ENCODE data around the gene CCDC91. TPM values are rescaled to one million over a fixed set of nuclear protein-coding genes. Genes with fewer than 3 reads are reported as not detected.

The CCDC91 gene
- total RNA-seq, 1 experiment from 2014 or later: 15.7 TPM

DNA sequence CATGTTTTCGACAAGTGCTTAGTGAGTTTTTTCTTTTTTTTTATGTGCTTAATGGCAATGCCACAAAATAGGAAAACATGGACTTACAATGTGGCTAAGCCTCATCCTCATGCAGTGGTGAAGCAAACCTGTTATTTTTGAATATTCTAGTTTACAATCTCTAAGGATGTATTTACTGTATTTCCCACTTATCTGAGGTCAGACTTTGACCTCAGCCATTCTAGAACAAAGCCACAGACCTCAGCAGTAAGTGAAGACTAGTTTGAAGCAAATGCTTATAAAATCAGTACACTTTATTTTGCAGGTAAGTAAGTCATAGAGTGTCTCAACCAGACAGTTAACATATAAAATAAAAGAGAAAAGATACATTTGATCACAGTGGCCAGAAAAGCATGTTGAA is 130.1 kb downstream of the CCDC91 start (continued):
- TF ChIP-seq, protein P1, sequence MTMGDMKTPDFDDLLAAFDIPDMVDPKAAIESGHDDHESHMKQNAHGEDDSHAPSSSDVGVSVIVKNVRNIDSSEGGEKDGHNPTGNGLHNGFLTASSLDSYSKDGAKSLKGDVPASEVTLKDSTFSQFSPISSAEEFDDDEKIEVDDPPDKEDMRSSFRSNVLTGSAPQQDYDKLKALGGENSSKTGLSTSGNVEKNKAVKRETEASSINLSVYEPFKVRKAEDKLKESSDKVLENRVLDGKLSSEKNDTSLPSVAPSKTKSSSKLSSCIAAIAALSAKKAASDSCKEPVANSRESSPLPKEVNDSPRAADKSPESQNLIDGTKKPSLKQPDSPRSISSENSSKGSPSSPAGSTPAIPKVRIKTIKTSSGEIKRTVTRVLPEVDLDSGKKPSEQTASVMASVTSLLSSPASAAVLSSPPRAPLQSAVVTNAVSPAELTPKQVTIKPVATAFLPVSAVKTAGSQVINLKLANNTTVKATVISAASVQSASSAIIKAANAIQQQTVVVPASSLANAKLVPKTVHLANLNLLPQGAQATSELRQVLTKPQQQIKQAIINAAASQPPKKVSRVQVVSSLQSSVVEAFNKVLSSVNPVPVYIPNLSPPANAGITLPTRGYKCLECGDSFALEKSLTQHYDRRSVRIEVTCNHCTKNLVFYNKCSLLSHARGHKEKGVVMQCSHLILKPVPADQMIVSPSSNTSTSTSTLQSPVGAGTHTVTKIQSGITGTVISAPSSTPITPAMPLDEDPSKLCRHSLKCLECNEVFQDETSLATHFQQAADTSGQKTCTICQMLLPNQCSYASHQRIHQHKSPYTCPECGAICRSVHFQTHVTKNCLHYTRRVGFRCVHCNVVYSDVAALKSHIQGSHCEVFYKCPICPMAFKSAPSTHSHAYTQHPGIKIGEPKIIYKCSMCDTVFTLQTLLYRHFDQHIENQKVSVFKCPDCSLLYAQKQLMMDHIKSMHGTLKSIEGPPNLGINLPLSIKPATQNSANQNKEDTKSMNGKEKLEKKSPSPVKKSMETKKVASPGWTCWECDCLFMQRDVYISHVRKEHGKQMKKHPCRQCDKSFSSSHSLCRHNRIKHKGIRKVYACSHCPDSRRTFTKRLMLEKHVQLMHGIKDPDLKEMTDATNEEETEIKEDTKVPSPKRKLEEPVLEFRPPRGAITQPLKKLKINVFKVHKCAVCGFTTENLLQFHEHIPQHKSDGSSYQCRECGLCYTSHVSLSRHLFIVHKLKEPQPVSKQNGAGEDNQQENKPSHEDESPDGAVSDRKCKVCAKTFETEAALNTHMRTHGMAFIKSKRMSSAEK (CRISPR knock-in tag; IDR thresholded peaks at IDR 0.05; ENCODE audit: borderline replicate concordance): no peak

DNA sequence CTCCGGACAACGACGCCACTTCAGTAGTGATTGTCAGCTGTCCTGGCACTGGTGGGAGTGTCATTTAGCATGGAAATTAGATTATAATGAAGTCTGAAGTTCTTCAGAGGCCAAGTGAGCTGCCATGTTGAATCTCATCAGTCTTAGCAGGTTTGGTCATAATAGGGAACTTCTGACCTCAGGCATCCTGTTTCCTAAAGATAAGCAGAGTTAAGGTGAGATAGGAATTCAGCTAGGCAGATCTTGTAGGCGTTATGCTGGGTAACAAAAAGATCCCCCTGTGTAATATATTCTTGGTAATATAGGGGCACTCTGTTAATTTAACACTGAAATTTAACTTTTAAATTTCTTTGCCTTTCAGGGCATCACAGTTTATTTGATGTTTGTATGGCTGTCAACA is 137.5 kb downstream of the CCDC91 start:
- Mint-ChIP-seq H3K9me3 (peaks cover 25% of the 10 kb centered on the region), H3K27me3 (ENCODE audit: low read depth) (no peaks in the 10 kb centered on the region), H3K36me3 (peaks cover 18% of the 10 kb centered on the region), H3K4me3 (no peak overlapping the region), H3K27ac (no peak overlapping the region), H3K4me1 (peaks cover 17% of the 10 kb centered on the region)
- ATAC-seq: no peak
- TF ChIP-seq SMAD3 (CRISPR knock-in tag; IDR thresholded peaks at IDR 0.05; ENCODE audit: borderline replicate concordance) (no peak), MXD4 (CRISPR knock-in tag; IDR thresholded peaks at IDR 0.05; ENCODE audit: borderline replicate concordance) (no peak), RELA (CRISPR knock-in tag; IDR thresholded peaks at IDR 0.05; ENCODE audit: borderline replicate concordance) (no peak), SOX15 (CRISPR knock-in tag; IDR thresholded peaks at IDR 0.05) (no peak), EMX1 (CRISPR knock-in tag; IDR thresholded peaks at IDR 0.05) (no peak), ESRRA (CRISPR knock-in tag; IDR thresholded peaks at IDR 0.05; ENCODE audit: borderline replicate concordance) (no peak)
- TF ChIP-seq, protein P2, sequence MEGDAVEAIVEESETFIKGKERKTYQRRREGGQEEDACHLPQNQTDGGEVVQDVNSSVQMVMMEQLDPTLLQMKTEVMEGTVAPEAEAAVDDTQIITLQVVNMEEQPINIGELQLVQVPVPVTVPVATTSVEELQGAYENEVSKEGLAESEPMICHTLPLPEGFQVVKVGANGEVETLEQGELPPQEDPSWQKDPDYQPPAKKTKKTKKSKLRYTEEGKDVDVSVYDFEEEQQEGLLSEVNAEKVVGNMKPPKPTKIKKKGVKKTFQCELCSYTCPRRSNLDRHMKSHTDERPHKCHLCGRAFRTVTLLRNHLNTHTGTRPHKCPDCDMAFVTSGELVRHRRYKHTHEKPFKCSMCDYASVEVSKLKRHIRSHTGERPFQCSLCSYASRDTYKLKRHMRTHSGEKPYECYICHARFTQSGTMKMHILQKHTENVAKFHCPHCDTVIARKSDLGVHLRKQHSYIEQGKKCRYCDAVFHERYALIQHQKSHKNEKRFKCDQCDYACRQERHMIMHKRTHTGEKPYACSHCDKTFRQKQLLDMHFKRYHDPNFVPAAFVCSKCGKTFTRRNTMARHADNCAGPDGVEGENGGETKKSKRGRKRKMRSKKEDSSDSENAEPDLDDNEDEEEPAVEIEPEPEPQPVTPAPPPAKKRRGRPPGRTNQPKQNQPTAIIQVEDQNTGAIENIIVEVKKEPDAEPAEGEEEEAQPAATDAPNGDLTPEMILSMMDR (IDR thresholded peaks at IDR 0.05): no peak
- TF ChIP-seq, protein P3, sequence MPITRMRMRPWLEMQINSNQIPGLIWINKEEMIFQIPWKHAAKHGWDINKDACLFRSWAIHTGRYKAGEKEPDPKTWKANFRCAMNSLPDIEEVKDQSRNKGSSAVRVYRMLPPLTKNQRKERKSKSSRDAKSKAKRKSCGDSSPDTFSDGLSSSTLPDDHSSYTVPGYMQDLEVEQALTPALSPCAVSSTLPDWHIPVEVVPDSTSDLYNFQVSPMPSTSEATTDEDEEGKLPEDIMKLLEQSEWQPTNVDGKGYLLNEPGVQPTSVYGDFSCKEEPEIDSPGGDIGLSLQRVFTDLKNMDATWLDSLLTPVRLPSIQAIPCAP (CRISPR knock-in tag; IDR thresholded peaks at IDR 0.05): no peak
- TF ChIP-seq, protein P4, sequence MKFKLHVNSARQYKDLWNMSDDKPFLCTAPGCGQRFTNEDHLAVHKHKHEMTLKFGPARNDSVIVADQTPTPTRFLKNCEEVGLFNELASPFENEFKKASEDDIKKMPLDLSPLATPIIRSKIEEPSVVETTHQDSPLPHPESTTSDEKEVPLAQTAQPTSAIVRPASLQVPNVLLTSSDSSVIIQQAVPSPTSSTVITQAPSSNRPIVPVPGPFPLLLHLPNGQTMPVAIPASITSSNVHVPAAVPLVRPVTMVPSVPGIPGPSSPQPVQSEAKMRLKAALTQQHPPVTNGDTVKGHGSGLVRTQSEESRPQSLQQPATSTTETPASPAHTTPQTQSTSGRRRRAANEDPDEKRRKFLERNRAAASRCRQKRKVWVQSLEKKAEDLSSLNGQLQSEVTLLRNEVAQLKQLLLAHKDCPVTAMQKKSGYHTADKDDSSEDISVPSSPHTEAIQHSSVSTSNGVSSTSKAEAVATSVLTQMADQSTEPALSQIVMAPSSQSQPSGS (CRISPR knock-in tag; IDR thresholded peaks at IDR 0.05; ENCODE audit: borderline replicate concordance, low read depth): no peak
- ChIA-PET POLR2A (no interaction called here), CTCF (no interaction called here)
- no peak for DNase-seq (ENCODE audit: low spot score)

DNA sequence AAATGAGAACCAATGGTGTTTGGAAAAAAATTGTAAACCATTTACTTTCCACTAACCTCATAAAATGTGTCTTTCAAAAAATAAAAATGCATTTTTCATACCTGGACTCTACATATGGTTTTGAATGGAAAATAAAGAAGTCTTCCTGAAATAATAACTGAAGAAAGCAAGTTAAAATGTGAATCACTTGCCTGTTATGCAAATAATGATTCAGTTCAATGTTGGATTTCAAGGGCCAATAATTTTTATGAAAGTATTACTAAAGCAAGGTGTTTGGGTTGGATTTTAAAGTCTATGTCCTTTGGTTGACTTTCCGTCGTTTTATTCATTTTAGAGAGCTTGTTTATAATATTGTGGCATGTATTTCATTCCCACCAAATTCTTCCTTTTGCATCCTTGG is 138.7 kb downstream of the CCDC91 start:
- H3K9me3 Mint-ChIP-seq: peaks cover 25% of the 10 kb centered on the region
- DNase-seq (ENCODE audit: low spot score): no peak
- H3K4me1 Mint-ChIP-seq: peaks cover 11% of the 10 kb centered on the region
- ChIA-PET CTCF (no interaction called here), POLR2A (no interaction called here)
- no peak for TF ChIP-seq ZNF219 (CRISPR knock-in tag; IDR thresholded peaks at IDR 0.05; ENCODE audit: borderline replicate concordance)
- TF ChIP-seq, protein P5, sequence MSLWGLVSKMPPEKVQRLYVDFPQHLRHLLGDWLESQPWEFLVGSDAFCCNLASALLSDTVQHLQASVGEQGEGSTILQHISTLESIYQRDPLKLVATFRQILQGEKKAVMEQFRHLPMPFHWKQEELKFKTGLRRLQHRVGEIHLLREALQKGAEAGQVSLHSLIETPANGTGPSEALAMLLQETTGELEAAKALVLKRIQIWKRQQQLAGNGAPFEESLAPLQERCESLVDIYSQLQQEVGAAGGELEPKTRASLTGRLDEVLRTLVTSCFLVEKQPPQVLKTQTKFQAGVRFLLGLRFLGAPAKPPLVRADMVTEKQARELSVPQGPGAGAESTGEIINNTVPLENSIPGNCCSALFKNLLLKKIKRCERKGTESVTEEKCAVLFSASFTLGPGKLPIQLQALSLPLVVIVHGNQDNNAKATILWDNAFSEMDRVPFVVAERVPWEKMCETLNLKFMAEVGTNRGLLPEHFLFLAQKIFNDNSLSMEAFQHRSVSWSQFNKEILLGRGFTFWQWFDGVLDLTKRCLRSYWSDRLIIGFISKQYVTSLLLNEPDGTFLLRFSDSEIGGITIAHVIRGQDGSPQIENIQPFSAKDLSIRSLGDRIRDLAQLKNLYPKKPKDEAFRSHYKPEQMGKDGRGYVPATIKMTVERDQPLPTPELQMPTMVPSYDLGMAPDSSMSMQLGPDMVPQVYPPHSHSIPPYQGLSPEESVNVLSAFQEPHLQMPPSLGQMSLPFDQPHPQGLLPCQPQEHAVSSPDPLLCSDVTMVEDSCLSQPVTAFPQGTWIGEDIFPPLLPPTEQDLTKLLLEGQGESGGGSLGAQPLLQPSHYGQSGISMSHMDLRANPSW (CRISPR knock-in tag; conservative IDR thresholded peaks at IDR 0.05; ENCODE audit: low read depth): no peak
- no peak for TF ChIP-seq SOX15 (CRISPR knock-in tag; IDR thresholded peaks at IDR 0.05)
- TF ChIP-seq ZNF121 (CRISPR knock-in tag; IDR thresholded peaks at IDR 0.05): no peak
- no peak for TF ChIP-seq ZBTB21 (CRISPR knock-in tag; IDR thresholded peaks at IDR 0.05; ENCODE audit: borderline replicate concordance)
- no peak for TF ChIP-seq SP1 (CRISPR knock-in tag; conservative IDR thresholded peaks at IDR 0.05)
- TF ChIP-seq JAZF1 (CRISPR knock-in tag; IDR thresholded peaks at IDR 0.05): no peak
- TF ChIP-seq, protein P6, sequence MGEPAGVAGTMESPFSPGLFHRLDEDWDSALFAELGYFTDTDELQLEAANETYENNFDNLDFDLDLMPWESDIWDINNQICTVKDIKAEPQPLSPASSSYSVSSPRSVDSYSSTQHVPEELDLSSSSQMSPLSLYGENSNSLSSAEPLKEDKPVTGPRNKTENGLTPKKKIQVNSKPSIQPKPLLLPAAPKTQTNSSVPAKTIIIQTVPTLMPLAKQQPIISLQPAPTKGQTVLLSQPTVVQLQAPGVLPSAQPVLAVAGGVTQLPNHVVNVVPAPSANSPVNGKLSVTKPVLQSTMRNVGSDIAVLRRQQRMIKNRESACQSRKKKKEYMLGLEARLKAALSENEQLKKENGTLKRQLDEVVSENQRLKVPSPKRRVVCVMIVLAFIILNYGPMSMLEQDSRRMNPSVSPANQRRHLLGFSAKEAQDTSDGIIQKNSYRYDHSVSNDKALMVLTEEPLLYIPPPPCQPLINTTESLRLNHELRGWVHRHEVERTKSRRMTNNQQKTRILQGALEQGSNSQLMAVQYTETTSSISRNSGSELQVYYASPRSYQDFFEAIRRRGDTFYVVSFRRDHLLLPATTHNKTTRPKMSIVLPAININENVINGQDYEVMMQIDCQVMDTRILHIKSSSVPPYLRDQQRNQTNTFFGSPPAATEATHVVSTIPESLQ (CRISPR knock-in tag; IDR thresholded peaks at IDR 0.05): no peak
- no peak for TF ChIP-seq MYBL2 (CRISPR knock-in tag; IDR thresholded peaks at IDR 0.05)
- no peak for TF ChIP-seq NR3C1 (CRISPR knock-in tag; conservative IDR thresholded peaks at IDR 0.05; ENCODE audit: low read depth)
- no peak for TF ChIP-seq ZNF423 (CRISPR knock-in tag; IDR thresholded peaks at IDR 0.05)
- ATAC-seq: no peak
- H3K27me3 Mint-ChIP-seq (ENCODE audit: low read depth): no peaks in the 10 kb centered on the region
- peaks cover 18% of the 10 kb centered on the region for H3K36me3 Mint-ChIP-seq
- no peak overlapping the region for H3K27ac Mint-ChIP-seq
- no peak overlapping the region for H3K4me3 Mint-ChIP-seq
